Prostate gland (tissue), 2 donors: ENCODE measurements around the gene FAM110D.

Experiments used
- CTCF ChIP-seq, 4 experiments: fragments of 200-600 bp in 2 of 4; fragments of 450-650 bp in 2 of 4; sonication (generic) in 2 of 4; IDR thresholded peaks; 1 replicate in 3 of 4; 2 replicates in 1 of 4; pipeline ENCODE4 v1.5.1; 2016 to 2019; ENCODE audit warnings: antibody characterized with exemption in 4 of 4, mild to moderate bottlenecking in 2 of 4, moderate library complexity in 2 of 4
- POLR2A ChIP-seq: fragments of 450-650 bp; IDR thresholded peaks from one replicate; pipeline ENCODE4 v1.6.1; 2016; ENCODE audit warnings: antibody characterized with exemption, mild to moderate bottlenecking
- POLR2AphosphoS5 ChIP-seq: sonication (generic); formaldehyde crosslinking; IDR thresholded peaks from one replicate; pipeline ENCODE4 v1.6.1; 2017; ENCODE audit warnings: antibody characterized with exemption

GRCh38 chr1:26154750-26155149 is 4.1 kb upstream of the FAM110D start:
- no peak for TF ChIP-seq CTCF (IDR thresholded peaks at IDR 0.05)
- no peak for TF ChIP-seq POLR2A
- no peak for TF ChIP-seq POLR2AphosphoS5
